HEK293 (cell line): ENCODE measurements around the gene CAMSAP3.

Experiments used
- BCL11B ChIP-seq: fragments of 450-650 bp; formaldehyde crosslinking; IDR thresholded peaks from 2 replicates; pipeline ENCODE4 v1.5.1; 2016; ENCODE audit warnings: low read depth, missing biosample characterization, missing genetic modification characterization
- GLI2 ChIP-seq: fragments of 450-650 bp; formaldehyde crosslinking; IDR thresholded peaks from 2 replicates; pipeline ENCODE4; 2017; ENCODE audit warnings: missing biosample characterization, missing genetic modification characterization, low read depth, borderline replicate concordance
- HOXA7 ChIP-seq: sonication (generic); formaldehyde crosslinking; IDR thresholded peaks from 2 replicates; pipeline ENCODE4 v1.8.1; 2022; ENCODE audit warnings: missing genetic modification reagents, borderline replicate concordance
- KLF1 ChIP-seq: fragments of 450-650 bp; formaldehyde crosslinking; IDR thresholded peaks from 2 replicates; pipeline ENCODE4 v1.5.1; 2016; ENCODE audit warnings: missing biosample characterization, missing genetic modification characterization
- MZF1 ChIP-seq: fragments of 450-650 bp; formaldehyde crosslinking; IDR thresholded peaks from 2 replicates; pipeline ENCODE4 v1.5.1; 2017; ENCODE audit warnings: missing biosample characterization, missing genetic modification characterization, borderline replicate concordance
- PATZ1 ChIP-seq: fragments of 450-650 bp; formaldehyde crosslinking; IDR thresholded peaks from 2 replicates; pipeline ENCODE4 v1.5.1; 2016; ENCODE audit warnings: missing biosample characterization, missing genetic modification characterization
- PBX3 ChIP-seq: sonication (generic); formaldehyde crosslinking; IDR thresholded peaks from 2 replicates; pipeline ENCODE4 v1.8.1; 2022; ENCODE audit warnings: mild to moderate bottlenecking, moderate library complexity, missing genetic modification reagents
- PRDM2 ChIP-seq: fragments of 450-650 bp; formaldehyde crosslinking; IDR thresholded peaks from 2 replicates; pipeline ENCODE4 v1.5.1; 2016; ENCODE audit warnings: missing biosample characterization, missing genetic modification characterization, borderline replicate concordance
- SCRT2 ChIP-seq: fragments of 450-650 bp; formaldehyde crosslinking; IDR thresholded peaks from 2 replicates; pipeline ENCODE4 v1.5.1; 2016; ENCODE audit warnings: missing biosample characterization, missing genetic modification characterization
- SETDB1 ChIP-seq: IDR thresholded peaks from one replicate; pipeline ENCODE4 v1.6.1; 2017; ENCODE audit warnings: mild to moderate bottlenecking, low read length, moderate library complexity, mixed read lengths; ENCODE audit not compliant: insufficient read length
- SP7 ChIP-seq: fragments of 450-650 bp; formaldehyde crosslinking; IDR thresholded peaks from 2 replicates; pipeline ENCODE4 v1.5.1; 2016; ENCODE audit warnings: missing biosample characterization, missing genetic modification characterization
- ZNF10 ChIP-seq: fragments of 450-650 bp; formaldehyde crosslinking; IDR thresholded peaks from 2 replicates; pipeline ENCODE4 v1.5.1; 2017; ENCODE audit warnings: missing biosample characterization, missing genetic modification characterization
- ZNF239 ChIP-seq: fragments of 450-650 bp; formaldehyde crosslinking; IDR thresholded peaks from 2 replicates; pipeline ENCODE4 v1.5.1; 2016; ENCODE audit warnings: missing biosample characterization, missing genetic modification characterization
- ZNF24 ChIP-seq: fragments of 450-650 bp; formaldehyde crosslinking; IDR thresholded peaks from 2 replicates; pipeline ENCODE4 v1.5.1; 2016; ENCODE audit warnings: missing biosample characterization, missing genetic modification characterization
- ZNF280C ChIP-seq: fragments of 450-650 bp; formaldehyde crosslinking; IDR thresholded peaks from 2 replicates; pipeline ENCODE4 v1.5.1; 2016; ENCODE audit warnings: missing biosample characterization, missing genetic modification characterization
- ZNF426 ChIP-seq: fragments of 450-650 bp; formaldehyde crosslinking; IDR thresholded peaks from 2 replicates; pipeline ENCODE4 v1.5.1; 2017; ENCODE audit warnings: missing biosample characterization, missing genetic modification characterization, mild to moderate bottlenecking, inconsistent platforms, moderate library complexity
- ZNF514 ChIP-seq: fragments of 450-650 bp; formaldehyde crosslinking; IDR thresholded peaks from 2 replicates; pipeline ENCODE4 v1.5.1; 2016; ENCODE audit warnings: missing biosample characterization, missing genetic modification characterization
- ZNF518A ChIP-seq: fragments of 450-650 bp; formaldehyde crosslinking; conservative IDR thresholded peaks from 2 replicates; pipeline ENCODE4 v1.5.1; 2016; ENCODE audit warnings: low read depth, missing biosample characterization, missing genetic modification characterization
- ZNF621 ChIP-seq: fragments of 450-650 bp; formaldehyde crosslinking; IDR thresholded peaks from 2 replicates; pipeline ENCODE4 v1.5.1; 2017; ENCODE audit warnings: missing biosample characterization, missing genetic modification characterization
- ZNF792 ChIP-seq: fragments of 450-650 bp; formaldehyde crosslinking; IDR thresholded peaks from 2 replicates; pipeline ENCODE4 v1.5.1; 2016; ENCODE audit warnings: missing biosample characterization, missing genetic modification characterization
- ZSCAN5A ChIP-seq: fragments of 450-650 bp; formaldehyde crosslinking; IDR thresholded peaks from 2 replicates; pipeline ENCODE4 v1.5.1; 2016; ENCODE audit warnings: missing biosample characterization, missing genetic modification characterization

The CAMSAP3 gene

GRCh38 chr19:7636691-7637373, 41.2 kb downstream of the CAMSAP3 start, which contains the start of gene STXBP2 (continued):
- TF ChIP-seq PRDM2 (tag by site-specific recombination) = no peak
- TF ChIP-seq SCRT2 (tag by site-specific recombination) = no peak
- TF ChIP-seq BCL11B (tag by site-specific recombination) = no peak
- TF ChIP-seq GLI2 (tag by site-specific recombination) = no peak
- TF ChIP-seq SETDB1 = no peak
- TF ChIP-seq PBX3 (CRISPR knock-in tag) = no peak
- no peak for TF ChIP-seq ZNF24
- TF ChIP-seq ZNF518A = no peak
- TF ChIP-seq ZNF10 (tag by site-specific recombination) = no peak
- peak; percentile 23; the same call in 1 of the 2 replicates for TF ChIP-seq SP7 (tag by site-specific recombination)
- no peak for TF ChIP-seq ZSCAN5A
- no peak for TF ChIP-seq ZNF426
- TF ChIP-seq HOXA7 (CRISPR knock-in tag) = no peak
- no peak for TF ChIP-seq ZNF621 (tag by site-specific recombination)
- no peak for TF ChIP-seq ZNF239 (tag by site-specific recombination)
- no peak for TF ChIP-seq MZF1 (tag by site-specific recombination)
- peak; percentile 72; the same call in 1 of the 2 replicates for TF ChIP-seq PATZ1
- peak; percentile 57; the same call in 1 of the 2 replicates for TF ChIP-seq KLF1 (tag by site-specific recombination)
- no peak for TF ChIP-seq ZNF792 (tag by site-specific recombination)
- TF ChIP-seq ZNF514 (tag by site-specific recombination) = no peak
- no peak for TF ChIP-seq ZNF280C (tag by site-specific recombination)
